Ishikawa (cell line): Measurements from ENCODE around the gene NMUR1.

Source experiments
- CEBPB ChIP-seq: IDR thresholded peaks from 2 replicates; pipeline ENCODE4 v1.6.1; 2012
- CREB1 ChIP-seq: IDR thresholded peaks from 2 replicates; pipeline ENCODE4 v1.6.1; 2012; ENCODE audit warnings: low read depth
- EGR1 ChIP-seq: IDR thresholded peaks from 2 replicates; pipeline ENCODE4 v1.6.1; 2012
- EP300 ChIP-seq: IDR thresholded peaks from 2 replicates; pipeline ENCODE4 v1.6.1; 2012; ENCODE audit warnings: borderline replicate concordance
- FOXM1 ChIP-seq: IDR thresholded peaks from 2 replicates; pipeline ENCODE4 v1.6.1; 2012; ENCODE audit warnings: low read depth, borderline replicate concordance
- MAX ChIP-seq: IDR thresholded peaks from 2 replicates; pipeline ENCODE4 v1.6.1; 2012
- NFIC ChIP-seq: IDR thresholded peaks from 2 replicates; pipeline ENCODE4 v1.6.1; 2012
- RAD21 ChIP-seq: IDR thresholded peaks from 2 replicates; pipeline ENCODE4 v1.6.1; 2012; ENCODE audit warnings: low read depth
- REST ChIP-seq: IDR thresholded peaks from 2 replicates; pipeline ENCODE4 v1.6.1; 2012; ENCODE audit warnings: low read depth, mild to moderate bottlenecking
- TAF1 ChIP-seq: IDR thresholded peaks from 2 replicates; pipeline ENCODE4 v1.6.1; 2012; ENCODE audit warnings: low read depth, mild to moderate bottlenecking
- TCF12 ChIP-seq: IDR thresholded peaks from 2 replicates; pipeline ENCODE4 v1.6.1; 2012; ENCODE audit warnings: low read depth
- TEAD4 ChIP-seq: IDR thresholded peaks from 2 replicates; pipeline ENCODE4 v1.6.1; 2012
- USF1 ChIP-seq: IDR thresholded peaks from 2 replicates; pipeline ENCODE4 v1.6.1; 2012
- YY1 ChIP-seq: IDR thresholded peaks from 2 replicates; pipeline ENCODE4 v1.6.1; 2012; ENCODE audit warnings: low read depth
- ZBTB7A ChIP-seq: IDR thresholded peaks from 2 replicates; pipeline ENCODE4 v1.6.1; 2012; ENCODE audit warnings: low read depth

Gene NMUR1

GRCh38 chr2:231573698-231574421 is 43.6 kb upstream of the NMUR1 start:
- TF ChIP-seq EP300 (no peak), YY1 (no peak), CREB1 (no peak), FOXM1 (no peak), TEAD4 (no peak), ZBTB7A (no peak), NFIC (no peak), MAX (no peak), USF1 (no peak), EGR1 (no peak), RAD21 (no peak)

DNA sequence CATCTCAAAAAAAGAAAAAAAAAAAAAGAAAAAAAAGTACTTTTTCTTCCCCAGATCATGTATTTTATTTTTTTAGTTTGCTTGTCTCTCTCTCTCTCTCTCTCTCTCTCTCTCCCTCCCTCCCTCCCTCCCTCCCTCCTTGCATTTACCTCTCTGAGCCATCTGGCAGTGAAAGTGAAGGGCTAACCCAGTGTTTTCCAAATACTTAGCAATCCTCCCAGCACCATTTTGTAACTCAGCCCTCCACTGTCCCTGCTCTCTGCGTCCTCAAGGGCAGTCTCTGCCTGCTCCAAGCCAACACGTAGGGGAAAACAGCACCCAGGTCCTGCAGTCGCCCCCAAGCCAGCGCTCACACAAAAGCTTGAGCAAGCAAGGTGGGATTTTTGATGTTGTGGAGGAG is 42.9 kb upstream of the NMUR1 start:
- TF ChIP-seq TEAD4 (no peak), RAD21 (no peak), CREB1 (no peak), EP300 (no peak), CEBPB (no peak), FOXM1 (no peak), ZBTB7A (no peak), TAF1 (no peak), YY1 (no peak), MAX (no peak), REST (no peak), USF1 (no peak), EGR1 (no peak)

GRCh38 chr2:231571661-231572191 is 41.5 kb upstream of the NMUR1 start:
- no peak for TF ChIP-seq NFIC
- no peak for TF ChIP-seq REST
- no peak for TF ChIP-seq YY1
- TF ChIP-seq EP300 = no peak
- TF ChIP-seq TCF12 = no peak
- TF ChIP-seq MAX = no peak
- TF ChIP-seq CEBPB = no peak
- no peak for TF ChIP-seq ZBTB7A

- no peak for TF ChIP-seq MAX
- no peak for TF ChIP-seq YY1
- no peak for TF ChIP-seq TAF1
- no peak for TF ChIP-seq ZBTB7A
- TF ChIP-seq TEAD4 = no peak
- no peak for TF ChIP-seq RAD21
- no peak for TF ChIP-seq TCF12
- TF ChIP-seq REST = no peak
- no peak for TF ChIP-seq FOXM1
- no peak for TF ChIP-seq CEBPB
- TF ChIP-seq USF1 = no peak
- no peak for TF ChIP-seq EP300
- TF ChIP-seq EGR1 = no peak
- no peak for TF ChIP-seq CREB1
- no peak for TF ChIP-seq NFIC
Measured at GRCh38 chr2:231568785-231569435, 38.7 kb upstream of the NMUR1 start.
